GM19328 (cell line): Measurements from ENCODE around the gene FASTK.

Source experiments
- ATAC-seq: cut with Tn5 transposase; IDR thresholded peaks from one replicate; pipeline ENCODE4 v1.9.1; 2021; ENCODE audit warnings: mild to moderate bottlenecking, moderate library complexity; ENCODE audit not compliant: unreplicated experiment

FASTK gene

DNA sequence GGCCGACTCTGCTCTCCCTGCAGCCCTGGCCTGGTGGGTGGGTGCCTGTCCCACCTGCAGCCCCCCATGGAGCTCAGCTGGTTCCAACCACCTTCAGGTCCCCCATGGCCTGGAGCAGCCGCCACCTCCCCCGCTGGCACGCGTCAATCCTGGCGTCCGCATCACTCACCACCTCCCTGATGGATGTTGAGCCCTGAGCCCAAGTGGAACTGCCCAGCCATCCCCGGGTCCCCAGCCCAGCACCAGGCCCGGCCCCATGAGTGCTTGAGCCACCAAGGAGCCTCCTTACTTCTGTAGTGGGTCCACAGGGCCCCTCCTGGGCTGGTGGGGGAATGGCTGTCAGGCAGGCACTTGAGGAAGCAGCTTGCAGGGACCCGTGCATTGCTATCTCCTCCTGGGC, 20.3 kb upstream of the FASTK start:
- ATAC-seq = no peak

DNA sequence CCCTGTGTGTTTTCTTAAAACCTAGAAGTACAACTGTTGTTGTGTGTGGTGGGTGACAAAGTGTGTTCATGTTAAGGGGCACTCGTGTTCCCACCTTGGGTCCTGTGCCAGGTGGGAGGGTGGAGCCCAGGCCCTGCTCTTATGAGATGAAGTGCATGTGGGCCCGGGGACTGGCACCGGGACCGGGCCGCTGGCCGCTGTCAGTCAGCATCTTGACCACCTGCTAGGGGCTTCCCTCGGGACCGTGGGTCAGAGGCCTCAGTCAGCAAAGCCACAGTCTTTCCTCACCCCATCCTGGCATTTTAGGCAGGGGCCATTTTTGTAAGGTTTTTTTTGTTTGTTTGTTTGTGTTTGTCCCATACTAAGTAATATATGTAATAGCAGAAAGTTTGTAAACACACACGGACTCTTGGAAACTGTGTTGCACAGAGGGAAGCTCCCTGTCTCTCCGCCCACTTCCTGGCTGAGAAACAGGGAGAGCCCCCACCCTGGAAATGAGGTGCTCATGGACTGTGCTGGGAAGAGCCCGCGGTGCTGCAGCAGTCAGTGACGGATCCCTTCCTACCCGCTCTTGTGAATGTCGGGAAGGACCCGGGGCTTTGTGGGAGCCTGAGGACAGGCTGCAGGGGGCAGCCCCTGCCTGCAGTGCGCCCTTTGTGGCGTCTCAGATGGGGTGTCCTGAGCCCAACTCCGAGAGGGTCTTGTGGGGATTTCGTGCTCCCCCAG, 19.0 kb upstream of the FASTK start:
- no peak for ATAC-seq

GRCh38 chr7:151095828-151096475, 15.3 kb upstream of the FASTK start:
- no peak for ATAC-seq

GRCh38 chr7:151095123-151095797, 14.7 kb upstream of the FASTK start:
- no peak for ATAC-seq

DNA sequence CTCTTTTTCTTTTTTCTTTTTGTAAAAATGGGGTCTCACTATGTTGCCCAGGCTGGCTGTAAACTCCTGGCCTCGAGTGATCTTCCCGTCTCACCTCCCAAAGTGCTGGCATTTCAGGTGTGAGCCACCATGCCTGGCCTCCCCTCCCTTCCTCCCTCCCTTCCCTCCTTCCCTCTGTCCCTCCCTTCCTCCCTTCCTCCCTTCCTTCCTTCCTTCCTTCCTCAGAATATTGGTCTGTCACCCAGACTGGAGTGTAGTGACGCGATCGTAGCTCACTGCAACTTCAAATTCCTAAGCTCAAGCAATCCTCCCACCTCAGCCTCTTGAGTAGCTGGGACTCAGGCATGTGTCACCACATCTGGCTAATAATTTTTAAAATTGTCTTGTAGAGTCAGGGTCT, 14.1 kb upstream of the FASTK start:
- no peak for ATAC-seq

GRCh38 chr7:151093748-151094147, 13.1 kb upstream of the FASTK start:
- ATAC-seq = no peak

DNA sequence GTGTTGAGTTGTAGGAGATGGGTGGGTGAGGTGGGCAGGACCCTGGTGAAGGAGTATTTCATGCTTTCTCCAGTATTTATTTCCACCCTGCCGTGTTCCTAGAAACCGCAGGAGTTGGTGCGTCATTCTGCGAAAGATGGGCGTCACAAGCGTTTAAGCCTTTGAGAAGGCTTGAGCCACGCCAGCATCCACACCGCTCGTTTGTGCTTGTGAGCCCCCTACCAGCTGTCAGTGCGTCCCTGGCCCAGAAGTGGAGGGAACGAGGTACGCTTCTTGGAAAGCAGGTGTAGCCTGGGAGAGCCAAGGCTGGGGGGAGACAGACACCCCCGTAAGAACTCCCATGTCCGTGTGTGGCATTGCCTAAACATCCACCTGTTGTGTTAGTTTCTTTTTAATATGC, 11.4 kb upstream of the FASTK start:
- no peak for ATAC-seq

DNA sequence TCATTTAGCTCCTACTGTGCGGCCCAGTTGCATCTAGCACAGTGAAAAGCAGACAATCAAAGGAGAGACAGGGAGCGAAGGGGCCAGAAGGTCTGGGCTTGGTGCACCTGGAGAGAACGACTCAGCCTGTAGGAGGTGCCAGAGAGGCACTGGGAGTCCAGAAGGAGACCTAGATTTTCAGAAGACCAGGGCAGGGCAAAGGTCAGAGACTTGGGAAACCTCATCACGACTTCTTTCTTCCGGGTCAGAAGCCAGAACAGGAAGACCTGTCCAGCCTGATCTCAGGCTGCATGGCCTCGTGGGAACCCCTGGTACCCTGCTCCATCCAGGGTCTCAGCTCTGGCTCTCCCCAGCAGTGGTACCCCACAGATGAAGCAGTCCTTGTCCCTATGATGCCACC, 10.8 kb upstream of the FASTK start:
- no peak for ATAC-seq

DNA sequence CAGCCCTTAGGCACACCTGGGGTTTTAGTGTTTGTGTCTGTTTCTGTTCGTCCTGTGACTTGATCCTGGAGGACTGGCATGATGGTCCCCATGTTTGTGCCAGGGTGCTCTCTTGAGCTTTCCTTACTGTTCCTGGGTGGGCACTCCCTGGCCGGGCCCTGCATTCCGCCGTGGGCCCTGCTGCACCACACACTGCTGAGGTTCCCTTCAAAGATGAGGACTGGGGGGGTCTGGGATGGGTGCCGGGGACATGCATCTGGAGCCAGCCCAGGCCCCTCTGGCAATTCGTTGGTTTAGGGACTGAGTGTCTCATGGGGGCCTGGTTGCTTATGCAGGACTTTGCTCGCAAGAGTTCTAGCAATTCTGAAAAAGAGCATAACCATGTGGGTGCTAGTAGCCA, 10.4 kb upstream of the FASTK start:
- no peak for ATAC-seq

DNA sequence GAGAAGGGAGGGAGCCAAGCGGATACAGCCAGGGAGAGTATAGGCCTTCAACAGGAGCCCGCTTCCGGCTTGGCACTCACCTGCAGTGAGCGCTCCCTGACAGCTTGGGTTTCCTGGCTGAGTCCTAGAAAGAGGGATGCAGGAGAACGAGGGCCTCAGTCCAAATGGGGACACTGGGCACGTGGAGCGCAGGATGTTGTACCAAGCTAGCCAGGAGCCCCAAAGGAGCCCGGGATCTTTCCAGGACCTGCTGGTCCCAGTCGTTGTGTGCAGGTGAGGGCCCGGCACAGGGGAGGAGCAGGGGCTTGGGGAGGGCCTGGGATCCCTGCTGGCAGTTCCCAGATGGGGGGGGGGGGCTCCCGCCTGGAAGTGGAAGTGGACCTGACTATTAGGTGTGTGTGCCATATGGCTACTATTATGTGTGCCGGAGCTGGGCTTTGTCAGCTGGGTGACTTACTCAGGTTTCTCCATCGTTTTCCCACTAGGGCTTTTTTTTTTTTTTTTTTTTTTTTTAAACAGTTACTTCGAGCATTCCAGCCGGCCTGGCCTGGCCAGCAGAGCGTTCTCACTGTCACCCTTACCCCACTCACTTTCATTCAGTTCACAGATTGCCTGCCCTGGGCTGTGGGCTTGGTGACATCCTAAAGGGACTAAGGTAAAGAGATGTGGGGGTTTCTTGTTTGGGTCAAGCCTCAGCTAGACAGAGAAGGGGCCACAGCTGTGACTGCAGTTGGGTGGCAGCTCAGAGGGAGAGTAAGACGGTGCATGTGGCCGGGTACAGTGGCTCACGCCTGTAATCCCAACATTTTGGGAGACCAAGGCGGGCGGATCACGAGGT, 9.5 kb upstream of the FASTK start:
- no peak for ATAC-seq

DNA sequence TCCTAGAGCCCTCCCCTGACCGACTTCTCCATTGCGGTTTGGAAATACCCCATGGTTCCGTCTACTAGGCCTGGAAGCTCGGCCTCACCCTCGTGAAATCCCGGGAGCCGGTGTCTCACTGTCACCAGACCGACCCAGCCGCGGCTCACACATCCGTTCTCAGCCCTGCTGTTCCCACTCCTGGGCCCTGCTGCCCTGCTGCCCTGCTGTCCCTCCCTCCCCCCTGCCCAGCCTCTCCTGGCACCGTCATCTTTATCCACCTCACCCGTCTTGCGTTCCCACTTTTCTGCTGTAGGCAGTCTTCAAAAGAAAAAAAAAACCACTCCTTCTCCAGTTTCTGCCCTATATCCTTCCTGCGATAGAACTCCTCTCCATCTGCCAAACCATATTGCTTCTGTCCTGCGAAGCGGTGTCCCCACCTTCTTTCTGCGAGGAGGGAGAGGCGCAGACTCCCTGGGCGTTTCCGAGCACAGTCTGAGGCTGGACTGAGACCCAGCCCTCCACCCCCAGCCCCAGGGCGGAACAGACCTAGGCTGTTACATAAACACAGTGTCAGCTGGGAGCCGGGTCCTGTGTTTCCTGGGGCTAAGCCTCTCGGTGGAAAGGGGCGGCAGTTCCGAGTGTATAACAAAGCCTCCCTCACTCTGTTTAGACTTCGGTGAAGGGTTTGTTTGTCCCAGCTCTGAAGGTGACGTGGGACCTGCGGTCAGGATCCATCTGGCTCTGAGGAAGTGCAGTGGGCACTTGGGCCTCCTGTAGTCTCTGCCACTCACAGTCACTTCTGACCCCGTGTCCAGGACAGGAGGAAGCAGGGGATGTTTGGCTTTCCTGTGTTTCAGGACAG, 8.5 kb upstream of the FASTK start:
- no peak for ATAC-seq

DNA sequence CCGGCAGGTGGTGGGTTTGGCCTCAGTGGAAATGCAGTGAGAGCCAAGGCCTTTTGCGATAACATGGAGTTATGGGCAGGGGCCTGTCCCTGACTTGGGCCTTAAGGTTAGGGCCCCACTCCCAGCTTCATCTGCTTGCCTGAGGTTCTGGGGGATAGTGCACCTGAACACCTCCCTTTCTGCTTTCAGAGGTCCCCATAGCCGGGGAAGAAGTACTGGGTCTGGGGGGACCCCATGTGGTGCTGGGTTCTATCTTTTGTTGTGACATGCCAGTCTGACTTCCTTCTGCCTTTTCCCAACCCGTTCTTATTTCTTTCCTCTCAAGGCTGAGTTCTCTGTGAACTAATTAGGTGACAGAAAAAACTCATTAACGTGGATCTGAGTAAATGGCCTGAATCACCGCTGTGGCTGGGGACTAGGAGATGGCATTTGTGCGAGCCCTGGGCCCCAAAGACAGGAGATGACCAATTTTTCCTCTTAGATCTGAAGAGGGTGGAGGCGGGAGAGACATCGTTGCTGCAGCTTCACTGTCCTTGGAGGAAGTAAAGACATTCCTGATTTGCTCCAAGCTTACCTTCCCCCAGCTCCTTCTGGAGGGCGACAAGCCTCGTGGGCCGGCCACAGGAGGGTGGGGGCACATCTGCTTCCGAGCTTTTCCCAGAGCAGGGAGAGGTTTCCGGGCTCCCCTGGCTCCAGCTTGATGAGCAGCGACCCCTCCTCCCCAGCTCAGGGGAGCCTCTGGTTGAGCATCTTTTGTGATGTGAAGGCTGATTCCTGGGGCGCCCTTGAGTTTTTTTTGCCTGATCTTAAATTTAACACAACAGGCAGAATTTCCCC, 7.6 kb upstream of the FASTK start:
- no peak for ATAC-seq

DNA sequence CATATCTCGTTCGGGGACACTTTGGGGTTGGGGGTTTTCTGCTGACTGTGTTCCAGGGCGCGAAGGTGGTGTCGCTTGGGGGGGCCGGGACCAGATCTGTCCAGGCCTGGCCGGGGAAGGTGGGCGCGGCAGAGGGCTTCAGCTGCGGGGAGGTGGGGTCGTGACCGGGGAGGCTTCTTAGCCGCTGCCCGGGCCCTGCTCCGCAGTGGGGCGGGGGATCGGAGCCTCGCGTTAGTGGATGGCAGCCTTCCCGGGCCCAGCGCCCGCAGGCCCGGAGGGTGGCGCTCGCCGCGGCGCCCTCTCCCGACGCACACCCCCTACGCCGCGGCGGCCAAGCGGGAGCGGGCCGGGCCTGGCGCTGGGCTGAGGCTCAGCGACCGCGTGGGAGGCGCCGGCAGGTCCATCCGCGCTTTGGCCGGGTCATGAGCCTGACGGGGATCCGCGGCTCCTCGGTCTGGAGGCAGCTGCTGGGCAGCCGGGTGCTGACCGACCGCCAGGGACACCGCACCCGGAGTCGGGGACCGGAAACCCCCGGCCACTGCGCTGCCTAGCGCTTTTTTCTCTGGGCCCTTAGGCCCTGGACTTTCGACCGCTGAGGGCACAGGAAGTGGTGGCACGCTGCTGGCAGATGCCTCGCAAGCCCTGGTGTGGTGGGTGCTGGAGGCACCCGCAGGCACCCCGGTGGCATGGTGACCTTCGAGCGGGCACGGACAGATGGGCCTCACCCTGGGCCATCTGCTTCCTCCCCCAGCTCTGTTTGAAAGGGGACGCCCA, 6.8 kb upstream of the FASTK start:
- no peak for ATAC-seq

DNA sequence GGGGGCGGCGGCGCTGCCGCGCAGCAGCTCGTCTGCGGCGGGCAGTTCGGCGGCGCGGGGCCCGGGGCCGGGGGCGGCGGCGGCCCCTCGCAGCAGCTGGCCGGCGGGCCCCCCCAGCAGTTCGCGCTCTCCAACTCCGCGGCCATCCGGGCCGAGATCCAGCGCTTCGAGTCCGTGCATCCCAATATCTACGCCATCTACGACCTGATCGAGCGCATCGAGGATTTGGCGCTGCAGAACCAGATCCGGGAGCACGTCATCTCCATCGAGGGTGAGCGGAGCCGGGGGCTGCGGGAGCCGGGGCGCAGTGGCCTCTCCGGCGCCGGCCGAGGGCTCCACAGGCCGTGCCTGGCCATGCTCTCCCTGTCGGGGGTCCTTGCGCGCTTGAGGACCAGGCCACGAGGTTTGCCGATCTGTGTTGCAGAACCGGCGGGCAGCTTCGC, 6.2 kb upstream of the FASTK start:
- no peak for ATAC-seq

DNA sequence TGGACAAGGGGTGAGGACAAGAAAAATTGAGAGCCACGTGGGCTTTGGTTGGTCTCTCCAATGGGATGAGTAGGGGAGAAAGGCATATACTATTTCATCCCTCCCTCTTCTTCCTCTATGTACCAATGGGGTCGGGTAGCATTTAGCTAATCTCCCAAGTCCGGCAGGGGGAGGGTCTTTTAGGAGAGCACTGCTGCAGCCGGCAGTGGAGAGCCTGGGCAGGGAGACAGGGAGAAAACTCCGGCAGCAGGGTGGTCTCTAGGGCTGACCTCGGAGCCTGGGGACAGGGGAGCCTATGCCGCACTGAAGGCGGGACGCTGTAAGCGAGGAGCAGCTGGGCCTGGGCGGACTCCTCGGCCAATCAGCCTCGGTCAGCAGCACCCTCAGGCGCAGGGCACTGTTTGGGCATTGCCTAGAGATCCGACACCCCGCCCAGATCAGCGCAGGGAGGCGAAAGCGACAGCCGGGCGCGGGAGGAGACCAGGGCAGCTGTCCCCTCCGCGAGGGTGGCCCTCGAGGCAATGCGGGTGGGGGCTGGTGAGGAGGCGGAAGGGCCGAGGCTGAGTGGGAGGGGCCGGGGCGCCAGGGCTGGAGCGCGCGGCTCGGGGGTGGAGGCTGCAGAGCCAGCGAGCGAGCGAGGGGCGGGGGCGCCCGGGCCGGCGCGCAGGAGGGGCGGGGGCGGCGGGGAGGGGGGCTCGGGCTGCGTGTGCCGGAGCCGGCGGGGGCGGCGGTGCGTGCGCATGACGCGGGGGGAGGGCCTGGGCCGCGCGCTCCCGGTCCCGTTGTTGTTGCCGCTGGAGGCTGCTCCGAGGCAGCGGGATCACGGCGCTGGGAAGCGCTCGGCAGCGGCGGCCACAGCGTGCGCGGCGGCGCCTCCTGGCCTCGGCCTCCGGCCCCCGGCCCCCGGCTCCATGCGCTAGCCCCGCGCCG, 5.3 kb upstream of the FASTK start, which contains the start of gene AGAP3:
Gene AGAP3 (plus strand): TSS at position 785 of the 930 bp plus-strand sequence. CDS start 267 bp downstream, outside the sequence.
- ATAC-seq = no peak

DNA sequence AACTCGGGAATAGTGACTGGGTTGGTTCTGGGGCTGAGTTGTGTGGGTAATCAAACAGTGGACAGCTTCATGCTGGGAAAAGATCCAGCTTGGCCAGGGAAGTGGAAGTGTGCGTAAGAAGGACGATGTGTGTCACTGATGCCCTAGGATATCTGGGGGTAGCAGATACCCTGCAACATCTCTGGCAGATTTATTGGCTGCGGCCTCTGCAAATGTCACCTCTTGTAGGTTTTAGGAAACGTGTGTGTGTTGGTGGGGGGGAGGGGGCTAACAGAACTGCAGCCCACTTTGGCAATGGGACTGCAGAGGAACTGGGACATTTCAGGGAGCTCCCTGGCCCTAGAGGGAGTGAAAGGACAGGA, 4.7 kb upstream of the FASTK start:
- no peak for ATAC-seq

DNA sequence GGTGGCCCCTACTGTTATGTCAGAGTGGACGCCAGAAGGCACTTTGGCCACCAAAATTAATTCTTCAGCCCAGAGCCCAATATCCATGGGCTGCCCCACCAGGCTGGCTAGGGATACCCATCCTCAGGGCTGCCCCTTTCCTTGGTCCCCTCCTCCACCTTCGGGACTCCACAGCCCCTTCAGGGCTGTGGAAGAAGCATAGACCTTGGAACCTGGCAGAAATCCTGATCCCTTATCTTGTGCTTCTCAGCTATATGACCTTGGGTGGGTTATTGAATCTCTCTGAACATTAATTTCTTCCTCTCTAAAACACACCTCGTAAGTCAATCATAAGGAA, 3.2 kb upstream of the FASTK start:
- ATAC-seq = no peak
